Right renal cortex interstitium (tissue), 3 donors: Measurements from ENCODE around the gene SGCB. TPM values are rescaled to one million over a fixed set of nuclear protein-coding genes. Genes with fewer than 3 reads are reported as not detected.

Experiments used
- DNase-seq, 3 donors: peaks; one replicate each; pipeline ENCODE4 v3.0.0-alpha.2; 2013; ENCODE audit warnings: low read depth in 3 of 3, low spot score in 2 of 3
- polyA plus RNA-seq, 3 donors: library from polyadenylated mRNA; unstranded; fragments of 120-200 nt; gene quantifications; one replicate each; pipeline ENCODE4 v1.2.1, GENCODE V29; 2013; ENCODE audit not compliant: insufficient read length in 3 of 3

Gene SGCB
- polyA plus RNA-seq, 3 donors = 52.0 to 53.0 (median 52.7) TPM

GRCh38 chr4:52028970-52029369 is 9.1 kb downstream of the SGCB start:
- DNase-seq = no peak

- DNase-seq = no peak
Observed at GRCh38 chr4:52019936-52020657, 18.0 kb downstream of the SGCB start, which contains the start of gene LRRC66. Gene LRRC66, minus strand, starts transcription at chr4:52020363. Its CDS starts 2,750 bp downstream, at chr4:52017613.

- no peak for DNase-seq
Observed at GRCh38 chr4:52017814-52018213, 20.3 kb downstream of the SGCB start.

- no peak for DNase-seq
Observed at GRCh38 chr4:52016981-52017380, 21.1 kb downstream of the SGCB start.

GRCh38 chr4:52015366-52015765 is 22.7 kb downstream of the SGCB start:
- DNase-seq = no peak

- DNase-seq = no peak
Observed at GRCh38 chr4:52014903-52015302, 23.2 kb downstream of the SGCB start.

GRCh38 chr4:52012651-52013050 is 25.4 kb downstream of the SGCB start:
- no peak for DNase-seq

GRCh38 chr4:52010986-52011385 is 27.1 kb downstream of the SGCB start:
- DNase-seq = no peak

- DNase-seq = no peak
Observed at GRCh38 chr4:52006887-52007286, 31.2 kb downstream of the SGCB start.

- DNase-seq = no peak
Observed at GRCh38 chr4:52005604-52006273, 32.4 kb downstream of the SGCB start.

GRCh38 chr4:52004414-52004813 is 33.7 kb downstream of the SGCB start:
- DNase-seq = no peak

GRCh38 chr4:52001616-52002015 is 36.5 kb downstream of the SGCB start:
- no peak for DNase-seq

- no peak for DNase-seq
Observed at GRCh38 chr4:51999250-51999649, 38.8 kb downstream of the SGCB start.

- no peak for DNase-seq
Observed at GRCh38 chr4:51998837-51999236, 39.3 kb downstream of the SGCB start.

- no peak for DNase-seq
Observed at GRCh38 chr4:51997647-51998046, 40.5 kb downstream of the SGCB start.

GRCh38 chr4:51995647-51996220 is 42.4 kb downstream of the SGCB start:
- DNase-seq = no peak

Other genes starting within 250 kb of the SGCB start
- gene DCUN1D4, start 195.1 kb downstream of the SGCB start, polyA plus RNA-seq = 10 to 100 TPM; 52.6 to 57.8 (median 55.3) TPM
- gene LRRC66, start 17.9 kb downstream of the SGCB start, polyA plus RNA-seq = under 1 TPM; 0.58 to 0.74 (median 0.64) TPM
- 1 to 10 TPM; 1.3 to 1.4 (median 1.3) TPM for gene SPATA18, start 13.0 kb upstream of the SGCB start, polyA plus RNA-seq